OCI-LY1 (cell line): ENCODE data around the gene CUX1.

Experiments used
- H2AFZ ChIP-seq: fragments of 200-600 bp; sonication (generic), shearing (Covaris generic); 2 replicates; pipeline ENCODE4 v1.6.0; 2014; ENCODE audit warnings: antibody characterized with exemption, mild to moderate bottlenecking, low read length
- H3F3A ChIP-seq: fragments of 200-600 bp; sonication (generic), shearing (Covaris generic); 2 replicates; pipeline ENCODE4 v1.6.0; 2014; ENCODE audit warnings: mild to moderate bottlenecking, antibody characterized with exemption, low read length, moderate library complexity; ENCODE audit not compliant: insufficient read depth
- H3K27ac ChIP-seq: fragments of 200-600 bp; sonication (generic); 2 replicates; pipeline ENCODE4 v1.5.1; 2014; ENCODE audit warnings: low read length, mixed run types, mild to moderate bottlenecking, low read depth; ENCODE audit not compliant: poor library complexity, severe bottlenecking
- H3K27me3 ChIP-seq: fragments of 200-600 bp; sonication (generic); 2 replicates; pipeline ENCODE4 v1.6.0; 2014; ENCODE audit warnings: antibody characterized with exemption, mild to moderate bottlenecking, low read length, moderate library complexity; ENCODE audit not compliant: insufficient read depth
- H3K36me3 ChIP-seq: fragments of 200-600 bp; sonication (generic); 2 replicates; pipeline ENCODE4 v1.6.1; 2014; ENCODE audit warnings: mild to moderate bottlenecking, antibody characterized with exemption, low read length, moderate library complexity, mixed read lengths; ENCODE audit not compliant: insufficient read depth
- H3K4me1 ChIP-seq: fragments of 200-600 bp; sonication (generic); 2 replicates; pipeline ENCODE4 v1.5.1; 2014; ENCODE audit warnings: mild to moderate bottlenecking, low read length, moderate library complexity; ENCODE audit not compliant: insufficient read depth, severe bottlenecking
- H3K4me2 ChIP-seq: fragments of 200-600 bp; sonication (generic), shearing (Covaris generic); 2 replicates; pipeline ENCODE4 v1.6.1; 2014; ENCODE audit warnings: low read length
- H3K4me3 ChIP-seq: fragments of 200-600 bp; sonication (generic); 2 replicates; pipeline ENCODE4 v1.5.1; 2014; ENCODE audit warnings: low read length, low read depth, mild to moderate bottlenecking, mixed read lengths; ENCODE audit not compliant: poor library complexity, severe bottlenecking
- H3K79me2 ChIP-seq: fragments of 200-600 bp; shearing (Covaris generic); 2 replicates; pipeline ENCODE4 v1.6.1; 2016; ENCODE audit warnings: mixed run types, low read length, mixed read lengths; ENCODE audit not compliant: insufficient read depth
- H3K9ac ChIP-seq: fragments of 200-600 bp; sonication (generic), shearing (Covaris generic); 2 replicates; pipeline ENCODE4 v1.6.1; 2014; ENCODE audit warnings: mild to moderate bottlenecking, low read length, mixed read lengths
- H3K9me2 ChIP-seq: fragments of 200-600 bp; sonication (generic), shearing (Covaris generic); 2 replicates; pipeline ENCODE4 v1.6.1; 2014; ENCODE audit warnings: low read depth, mild to moderate bottlenecking, low read length, mixed read lengths
- H3K9me3 ChIP-seq: fragments of 200-600 bp; shearing (Covaris generic); 2 replicates; pipeline ENCODE4 v1.6.1; 2014; ENCODE audit warnings: low read length, mixed read lengths
- H4K20me1 ChIP-seq: fragments of 200-600 bp; sonication (generic), shearing (Covaris generic); 2 replicates; pipeline ENCODE4 v1.6.0; 2016; ENCODE audit warnings: mild to moderate bottlenecking, low read length; ENCODE audit not compliant: insufficient read depth
- EZH2 ChIP-seq: fragments of 200-600 bp; sonication (generic), shearing (Covaris generic); IDR thresholded peaks from 2 replicates; pipeline ENCODE4 v1.8.0; 2017; ENCODE audit warnings: borderline replicate concordance, mixed run types, mild to moderate bottlenecking, antibody characterized with exemption, low read length, moderate library complexity, mixed read lengths
- TF ChIP-seq, protein P1 (sequence below): fragments of 200-600 bp; sonication (generic), shearing (Covaris generic); IDR thresholded peaks from 2 replicates; pipeline ENCODE4 v1.5.1; 2017; ENCODE audit warnings: mild to moderate bottlenecking, antibody characterized with exemption, low read length, moderate library complexity, mixed read lengths

The CUX1 gene

DNA sequence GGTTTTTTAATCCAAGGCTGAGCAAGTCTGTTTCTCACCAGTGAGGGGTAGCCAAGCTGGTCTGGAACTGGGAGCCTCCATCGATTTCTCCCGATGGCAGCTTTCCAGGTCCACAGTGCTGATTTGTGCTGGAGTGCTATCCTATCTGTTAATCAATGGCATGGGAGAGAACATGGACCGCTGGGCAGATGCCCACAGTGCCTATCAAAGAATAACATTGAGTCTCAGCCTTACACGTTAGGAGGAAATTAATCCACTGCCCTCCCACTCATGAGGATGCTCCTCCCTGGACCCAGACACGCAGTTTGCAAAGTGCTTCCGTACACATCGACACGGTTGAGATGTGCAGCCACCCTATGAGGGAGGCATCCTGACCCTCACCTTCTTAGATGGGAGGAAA is 36.0 kb upstream of the CUX1 start:
- TF ChIP-seq, protein P1, sequence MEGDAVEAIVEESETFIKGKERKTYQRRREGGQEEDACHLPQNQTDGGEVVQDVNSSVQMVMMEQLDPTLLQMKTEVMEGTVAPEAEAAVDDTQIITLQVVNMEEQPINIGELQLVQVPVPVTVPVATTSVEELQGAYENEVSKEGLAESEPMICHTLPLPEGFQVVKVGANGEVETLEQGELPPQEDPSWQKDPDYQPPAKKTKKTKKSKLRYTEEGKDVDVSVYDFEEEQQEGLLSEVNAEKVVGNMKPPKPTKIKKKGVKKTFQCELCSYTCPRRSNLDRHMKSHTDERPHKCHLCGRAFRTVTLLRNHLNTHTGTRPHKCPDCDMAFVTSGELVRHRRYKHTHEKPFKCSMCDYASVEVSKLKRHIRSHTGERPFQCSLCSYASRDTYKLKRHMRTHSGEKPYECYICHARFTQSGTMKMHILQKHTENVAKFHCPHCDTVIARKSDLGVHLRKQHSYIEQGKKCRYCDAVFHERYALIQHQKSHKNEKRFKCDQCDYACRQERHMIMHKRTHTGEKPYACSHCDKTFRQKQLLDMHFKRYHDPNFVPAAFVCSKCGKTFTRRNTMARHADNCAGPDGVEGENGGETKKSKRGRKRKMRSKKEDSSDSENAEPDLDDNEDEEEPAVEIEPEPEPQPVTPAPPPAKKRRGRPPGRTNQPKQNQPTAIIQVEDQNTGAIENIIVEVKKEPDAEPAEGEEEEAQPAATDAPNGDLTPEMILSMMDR: no peak
- no peak for TF ChIP-seq EZH2
- Histone ChIP-seq H3K9me2 (no peaks in the 10 kb centered on the region), H3K9me3 (no peaks in the 10 kb centered on the region), H3K4me2 (no peak overlapping the region), H3K4me3 (no peak overlapping the region), H2AFZ (no peak overlapping the region), H3K4me1 (peaks cover 11% of the 10 kb centered on the region), H3K36me3 (no peaks in the 10 kb centered on the region), H4K20me1 (no peaks in the 10 kb centered on the region), H3K27ac (no peak overlapping the region), H3K9ac (no peak overlapping the region), H3F3A (no peaks in the 10 kb centered on the region), H3K27me3 (peaks cover 13% of the 10 kb centered on the region; the same call in 1 of the 2 replicates), H3K79me2 (no peaks in the 10 kb centered on the region)

DNA sequence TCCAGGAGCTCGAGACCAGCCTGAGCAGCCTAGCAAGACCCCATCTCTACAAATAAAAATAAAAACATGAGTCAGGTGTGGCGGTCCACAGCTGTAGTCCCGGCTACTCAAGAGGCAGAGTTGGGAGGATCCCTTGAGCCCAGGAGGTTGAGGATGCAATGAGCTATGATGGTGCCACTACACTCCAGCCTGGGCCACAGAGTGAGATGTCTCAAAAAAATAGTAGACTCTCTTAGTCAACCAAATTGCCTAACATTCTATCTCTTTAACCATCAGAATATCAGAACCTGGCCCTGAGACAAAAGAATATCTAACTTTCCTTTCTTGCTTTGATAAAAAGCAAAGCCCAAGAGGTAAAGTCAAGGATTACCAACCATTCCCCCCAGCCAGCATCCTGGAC is 35.0 kb upstream of the CUX1 start:
- no peaks in the 10 kb centered on the region for H4K20me1 ChIP-seq
- H3K9me2 ChIP-seq: no peaks in the 10 kb centered on the region
- no peaks in the 10 kb centered on the region for H3K9me3 ChIP-seq
- no peaks in the 10 kb centered on the region for H3K79me2 ChIP-seq
- H3K4me2 ChIP-seq: no peak overlapping the region
- no peaks in the 10 kb centered on the region; the same call in 1 of the 2 replicates for H3K36me3 ChIP-seq
- H3K27me3 ChIP-seq: peaks cover 10% of the 10 kb centered on the region; the same call in 1 of the 2 replicates
- H3K27ac ChIP-seq: no peak overlapping the region
- no peak overlapping the region for H2AFZ ChIP-seq
- no peak overlapping the region for H3K4me3 ChIP-seq
- peaks cover 11% of the 10 kb centered on the region for H3K4me1 ChIP-seq
- no peaks in the 10 kb centered on the region for H3F3A ChIP-seq
- TF ChIP-seq, protein P1: no peak
- TF ChIP-seq EZH2: no peak
- no peak overlapping the region for H3K9ac ChIP-seq

GRCh38 chr7:101782896-101783295 is 34.5 kb upstream of the CUX1 start:
- no peak overlapping the region for H3K4me3 ChIP-seq
- TF ChIP-seq, protein P1: no peak
- TF ChIP-seq EZH2: no peak
- no peak overlapping the region for H2AFZ ChIP-seq
- H3K9ac ChIP-seq: no peak overlapping the region
- H3K79me2 ChIP-seq: no peaks in the 10 kb centered on the region
- H3F3A ChIP-seq: no peaks in the 10 kb centered on the region
- no peaks in the 10 kb centered on the region for H3K9me2 ChIP-seq
- no peak overlapping the region for H3K27ac ChIP-seq
- H3K27me3 ChIP-seq: peaks cover 6% of the 10 kb centered on the region; the same call in 1 of the 2 replicates
- no peaks in the 10 kb centered on the region for H4K20me1 ChIP-seq
- peaks cover 3% of the 10 kb centered on the region; the same call in 1 of the 2 replicates for H3K9me3 ChIP-seq
- H3K36me3 ChIP-seq: no peaks in the 10 kb centered on the region; the same call in 1 of the 2 replicates
- no peak overlapping the region for H3K4me2 ChIP-seq
- H3K4me1 ChIP-seq: peaks cover 11% of the 10 kb centered on the region
